ENCODE results near the gene FRG1. TPM values are rescaled to one million over a fixed set of nuclear protein-coding genes. Genes with fewer than 3 reads are reported as not detected.
A peak's percentile ranks its signal among the peaks of the same experiment; 100 is the strongest.
"Not testable (repeated sequence)": the region's sequence is repeated elsewhere in the genome, so short reads cannot be mapped to it uniquely, and the experiment has no call there.

Gene FRG1
- total and polyA plus RNA-seq, 12 donors, result 21.5 to 44.7 (median 29.8) TPM

GRCh38 chr4:189912170-189912569 is 28.5 kb upstream of the FRG1 start:
- ATAC-seq, result no peak

DNA sequence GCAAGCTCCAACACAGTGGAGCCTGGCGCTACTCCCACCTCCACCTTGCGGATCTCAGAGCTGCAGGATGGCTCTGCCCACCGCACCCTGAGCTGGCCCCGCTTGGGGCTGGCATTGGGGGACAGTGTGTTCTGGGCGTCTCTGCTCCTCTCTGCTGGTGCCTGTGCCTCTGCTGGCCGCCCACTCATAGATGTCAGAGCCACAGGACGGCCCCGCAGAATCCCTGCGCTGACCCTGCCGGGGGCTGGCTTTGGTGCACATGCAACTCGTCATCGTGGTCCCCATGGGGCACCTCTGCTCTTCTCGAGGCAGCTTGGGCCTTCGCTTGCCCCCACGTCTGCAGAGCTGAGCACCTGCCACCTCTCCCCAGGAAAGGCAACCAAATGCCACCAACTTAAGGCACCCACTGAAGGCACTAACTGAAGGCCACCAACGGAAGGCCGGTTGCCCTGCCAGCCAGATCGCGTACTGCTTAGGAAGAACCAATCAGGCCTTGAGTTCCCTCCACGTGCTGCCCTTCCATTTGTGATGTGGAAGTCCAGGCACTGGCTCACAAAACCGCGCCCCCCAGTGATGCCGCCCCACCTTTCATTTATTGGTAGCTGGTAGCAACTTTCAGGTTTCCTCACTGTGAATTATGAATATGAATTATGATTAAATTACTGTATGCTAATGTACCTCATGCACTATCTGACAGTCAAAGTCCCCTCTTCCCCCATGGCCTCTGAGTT is 23.3 kb upstream of the FRG1 start:
- Histone ChIP-seq H3K4me3 (no peak overlapping the region), H3K27me3 (no peaks in the 10 kb centered on the region), H3K36me3 (no peaks in the 10 kb centered on the region), H3K27ac (no peak overlapping the region), H3K9me3 (peaks cover 0 to 39% (median 14%) of the 10 kb centered on the region in 11 donors), H3K4me1 (no peaks in the 10 kb centered on the region)
- TF ChIP-seq, protein P1, sequence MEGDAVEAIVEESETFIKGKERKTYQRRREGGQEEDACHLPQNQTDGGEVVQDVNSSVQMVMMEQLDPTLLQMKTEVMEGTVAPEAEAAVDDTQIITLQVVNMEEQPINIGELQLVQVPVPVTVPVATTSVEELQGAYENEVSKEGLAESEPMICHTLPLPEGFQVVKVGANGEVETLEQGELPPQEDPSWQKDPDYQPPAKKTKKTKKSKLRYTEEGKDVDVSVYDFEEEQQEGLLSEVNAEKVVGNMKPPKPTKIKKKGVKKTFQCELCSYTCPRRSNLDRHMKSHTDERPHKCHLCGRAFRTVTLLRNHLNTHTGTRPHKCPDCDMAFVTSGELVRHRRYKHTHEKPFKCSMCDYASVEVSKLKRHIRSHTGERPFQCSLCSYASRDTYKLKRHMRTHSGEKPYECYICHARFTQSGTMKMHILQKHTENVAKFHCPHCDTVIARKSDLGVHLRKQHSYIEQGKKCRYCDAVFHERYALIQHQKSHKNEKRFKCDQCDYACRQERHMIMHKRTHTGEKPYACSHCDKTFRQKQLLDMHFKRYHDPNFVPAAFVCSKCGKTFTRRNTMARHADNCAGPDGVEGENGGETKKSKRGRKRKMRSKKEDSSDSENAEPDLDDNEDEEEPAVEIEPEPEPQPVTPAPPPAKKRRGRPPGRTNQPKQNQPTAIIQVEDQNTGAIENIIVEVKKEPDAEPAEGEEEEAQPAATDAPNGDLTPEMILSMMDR (IDR thresholded peaks at IDR 0.05), result no peak
- intact Hi-C loops (cut with DNase I), result no loop called here
- ATAC-seq (no peak), DNase-seq (no peak)
- WGBS, 2 donors, result 93 to 95% methylated on average over 22 to 23 of the region's 23 CpGs

More at GRCh38 chr4:189912170-189912569, 28.5 kb upstream of the FRG1 start:
- intact Hi-C loops (cut with DNase I), result no loop called here
- Histone ChIP-seq H3K36me3 (no peaks in the 10 kb centered on the region), H3K4me1 (no peaks in the 10 kb centered on the region), H3K4me3 (no peak overlapping the region), H3K27ac (no peak overlapping the region), H3K9me3 (peaks cover 0 to 13% (median 0%) of the 10 kb centered on the region in 11 donors), H3K27me3 (no peaks in the 10 kb centered on the region)
- WGBS, 2 donors, result 52 to 56% methylated on average over 6 of the region's 6 CpGs
- TF ChIP-seq, protein P1 (IDR thresholded peaks at IDR 0.05), result peak in 6 of 9 donors; percentile 21 to 44 (median 34)
- no peak for DNase-seq

DNA sequence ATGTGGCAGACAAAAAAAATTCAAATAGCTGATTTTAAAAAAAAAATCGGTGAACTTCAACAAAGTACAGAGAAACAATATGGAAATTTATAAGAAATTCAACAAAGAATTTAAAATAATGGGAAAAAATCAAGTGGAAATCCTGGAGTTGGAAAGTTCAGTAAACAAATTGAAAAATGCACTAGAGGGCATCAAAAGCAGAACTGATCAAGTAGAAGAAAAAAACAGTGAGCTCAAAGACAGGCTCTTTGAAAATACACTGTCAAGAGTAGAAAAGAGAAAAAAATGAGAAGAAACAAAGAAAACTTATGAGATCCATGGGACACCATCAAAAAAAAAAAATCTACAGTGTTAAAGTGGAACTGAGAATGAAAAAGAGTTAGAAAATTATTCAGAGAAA is 19.6 kb upstream of the FRG1 start:
- no peak overlapping the region for H3K4me3 ChIP-seq
- DNase-seq, result no peak
- TF ChIP-seq, protein P1 (IDR thresholded peaks at IDR 0.05), result no peak
- H3K9me3 ChIP-seq, result peaks cover 0 to 49% (median 17%) of the 10 kb centered on the region in 11 donors
- ATAC-seq, result no peak
- intact Hi-C loops (cut with DNase I), result no loop called here
- H3K27ac ChIP-seq, result no peak overlapping the region
- no peaks in the 10 kb centered on the region for H3K36me3 ChIP-seq
- H3K27me3 ChIP-seq, result no peaks in the 10 kb centered on the region
- WGBS, 2 donors, result 62 to 75% methylated on average over 1 of the region's 1 CpG
- H3K4me1 ChIP-seq, result no peaks in the 10 kb centered on the region

DNA sequence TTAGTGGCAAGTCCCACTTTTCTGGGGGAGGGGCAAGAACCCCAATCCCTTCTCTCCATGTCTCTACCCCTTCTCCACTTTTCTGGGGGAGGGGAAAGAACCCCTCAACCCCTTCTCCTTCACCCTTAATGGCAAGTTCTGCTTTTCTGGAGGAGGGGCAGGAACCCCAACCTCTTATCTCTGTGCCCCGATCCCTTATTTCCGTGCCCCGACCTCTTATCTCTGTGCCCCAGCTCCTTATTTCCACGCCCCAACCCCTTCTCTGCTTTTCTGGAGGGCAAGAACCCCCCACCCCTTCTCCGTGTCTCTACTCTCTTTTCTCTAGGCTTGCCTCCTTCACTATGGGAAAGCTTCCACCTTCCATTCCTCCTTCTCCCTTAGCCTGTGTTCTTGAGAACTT is 13.9 kb upstream of the FRG1 start:
- H3K9me3 ChIP-seq, result peaks cover 0 to 18% (median 10%) of the 10 kb centered on the region in 11 donors
- H3K4me1 ChIP-seq; H3K27ac ChIP-seq; DNase-seq; H3K27me3 ChIP-seq; intact Hi-C loops (cut with DNase I); H3K4me3 ChIP-seq; ATAC-seq; H3K36me3 ChIP-seq: not testable (repeated sequence)
- 84 to 91% methylated on average over 5 of the region's 5 CpGs for WGBS, 2 donors

- no peaks in the 10 kb centered on the region for H3K9me3 ChIP-seq
- H3K4me1 ChIP-seq, result peaks cover 0 to 47% (median 25%) of the 10 kb centered on the region in 9 donors
- H3K4me3 ChIP-seq, result peak overlapping the region; percentile 69 to 100 (median 86)
- intact Hi-C loops (cut with DNase I), result no loop called here
- 1 to 2% methylated on average over 31 of the region's 31 CpGs for WGBS, 2 donors
- ATAC-seq, result peak in 6 of 8 donors; percentile 25 to 75 (median 69)
- TF ChIP-seq, protein P1 (IDR thresholded peaks at IDR 0.05), result no peak
- H3K36me3 ChIP-seq, result peaks cover 0 to 27% (median 0%) of the 10 kb centered on the region in 9 donors
- no peaks in the 10 kb centered on the region for H3K27me3 ChIP-seq
- no peak for DNase-seq
- peak overlapping the region; percentile 59 to 95 (median 87) for H3K27ac ChIP-seq
Observed at GRCh38 chr4:189941005-189941450, 356 bp downstream of the FRG1 start.

GRCh38 chr4:189942412-189942811 is 1.7 kb downstream of the FRG1 start:
- H3K36me3 ChIP-seq, result peaks cover 0 to 35% (median 0%) of the 10 kb centered on the region in 9 donors
- ATAC-seq; H3K27me3 ChIP-seq; intact Hi-C loops (cut with DNase I); DNase-seq; H3K27ac ChIP-seq; H3K9me3 ChIP-seq: not testable (repeated sequence)
- 98% methylated on average over 3 of the region's 3 CpGs for WGBS, 2 donors
- H3K4me3 ChIP-seq, result peak overlapping the region in 1 of 10 donors; percentile 71
- peaks cover 0 to 50% (median 25%) of the 10 kb centered on the region in 9 donors for H3K4me1 ChIP-seq

DNA sequence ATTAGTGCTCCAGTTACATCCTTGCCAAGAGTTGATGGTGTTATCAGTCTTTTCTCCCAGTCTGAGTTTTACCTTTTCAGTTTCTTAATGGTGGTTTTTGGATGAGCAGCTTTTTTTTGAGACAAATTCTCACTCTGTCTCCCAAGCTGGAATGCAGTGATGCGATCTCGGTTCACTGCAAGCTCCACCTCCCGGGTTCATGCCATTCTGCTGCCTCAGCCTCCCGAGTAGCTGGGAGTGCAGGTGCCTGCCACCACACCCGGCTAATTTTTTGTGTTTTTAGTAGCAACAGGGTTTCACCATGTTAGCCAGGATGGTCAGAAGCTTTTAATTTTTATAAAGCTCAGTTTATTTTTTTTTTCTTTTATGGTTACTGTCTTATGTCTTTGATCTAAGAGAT is 3.4 kb downstream of the FRG1 start:
- H3K27me3 ChIP-seq; ATAC-seq; DNase-seq; H3K27ac ChIP-seq; intact Hi-C loops (cut with DNase I); H3K9me3 ChIP-seq; H3K4me3 ChIP-seq: not testable (repeated sequence)
- H3K4me1 ChIP-seq, result peaks cover 0 to 50% (median 25%) of the 10 kb centered on the region in 9 donors
- peaks cover 0 to 36% (median 0%) of the 10 kb centered on the region in 9 donors for H3K36me3 ChIP-seq
- WGBS, 2 donors, result 83 to 92% methylated on average over 5 of the region's 5 CpGs
